Measurements from ENCODE around the gene VSNL1. TPM values are rescaled to one million over a fixed set of nuclear protein-coding genes. Genes with fewer than 3 reads are reported as not detected.

The VSNL1 gene
- total and polyA plus RNA-seq, 10 of the 15 experiments (the other 5 are each of a cell fraction or from before 2014, with no cell fraction given) = 0.04 to 0.30 (median 0.12) TPM; not detected in 4

DNA sequence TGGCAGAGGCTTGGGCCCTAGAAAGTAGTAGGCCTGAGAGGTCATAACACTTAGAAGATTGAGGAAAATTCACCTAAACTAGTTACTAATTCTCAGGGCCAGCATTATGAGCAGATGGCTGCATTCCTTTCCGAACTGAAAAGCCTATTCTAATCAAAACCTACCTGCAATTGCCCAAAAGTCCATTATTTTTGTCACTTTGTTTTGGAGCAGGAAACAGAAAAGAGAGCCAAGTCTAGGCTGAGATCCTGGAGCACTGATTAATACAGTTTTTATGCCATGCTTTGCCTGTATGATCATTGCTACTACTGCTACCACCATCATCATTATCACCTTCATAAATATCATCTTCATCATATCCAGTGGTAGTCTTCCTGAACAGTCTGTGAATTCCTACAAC, 14.7 kb downstream of the VSNL1 start:
- intact Hi-C loops (cut with micrococcal nuclease; ENCODE audit: unreplicated experiment) = no loop called here

DNA sequence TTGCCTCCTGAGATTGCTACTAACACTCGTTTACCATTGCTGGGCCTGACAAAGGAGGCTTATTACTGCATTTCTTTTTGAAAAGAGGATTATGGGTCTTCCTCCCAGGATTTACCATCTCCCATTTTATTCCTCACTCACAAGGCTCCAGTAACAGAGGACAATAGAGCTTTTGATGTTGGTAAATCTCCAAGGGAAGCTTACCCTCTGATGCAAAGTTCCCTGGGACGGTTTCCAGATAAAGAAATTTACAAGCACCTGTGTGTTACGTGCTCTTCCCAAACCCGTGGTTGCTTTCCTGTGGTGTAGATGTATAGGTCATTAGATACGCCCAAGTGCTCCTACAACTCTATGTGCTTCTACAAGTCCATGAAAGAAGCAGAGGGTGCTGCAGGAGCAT, 17.1 kb downstream of the VSNL1 start:
- no peaks in the 10 kb centered on the region for H3K79me2 ChIP-seq (ENCODE audit: control insufficient read depth, insufficient read depth, low read length)
- TF ChIP-seq MEF2A (IDR thresholded peaks at IDR 0.05; ENCODE audit: insufficient read depth, low read depth, low read length) (no peak), POLR2AphosphoS5 (IDR thresholded peaks at IDR 0.05; ENCODE audit: low read length) (no peak), SREBF1 (IDR thresholded peaks at IDR 0.05; ENCODE audit: low read length) (no peak), JUNB (IDR thresholded peaks at IDR 0.05) (no peak)
- TF ChIP-seq, protein P1, sequence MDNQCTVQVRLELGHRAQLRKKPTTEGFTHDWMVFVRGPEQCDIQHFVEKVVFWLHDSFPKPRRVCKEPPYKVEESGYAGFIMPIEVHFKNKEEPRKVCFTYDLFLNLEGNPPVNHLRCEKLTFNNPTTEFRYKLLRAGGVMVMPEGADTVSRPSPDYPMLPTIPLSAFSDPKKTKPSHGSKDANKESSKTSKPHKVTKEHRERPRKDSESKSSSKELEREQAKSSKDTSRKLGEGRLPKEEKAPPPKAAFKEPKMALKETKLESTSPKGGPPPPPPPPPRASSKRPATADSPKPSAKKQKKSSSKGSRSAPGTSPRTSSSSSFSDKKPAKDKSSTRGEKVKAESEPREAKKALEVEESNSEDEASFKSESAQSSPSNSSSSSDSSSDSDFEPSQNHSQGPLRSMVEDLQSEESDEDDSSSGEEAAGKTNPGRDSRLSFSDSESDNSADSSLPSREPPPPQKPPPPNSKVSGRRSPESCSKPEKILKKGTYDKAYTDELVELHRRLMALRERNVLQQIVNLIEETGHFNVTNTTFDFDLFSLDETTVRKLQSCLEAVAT (IDR thresholded peaks at IDR 0.05) = no peak
- TF ChIP-seq, protein P2, sequence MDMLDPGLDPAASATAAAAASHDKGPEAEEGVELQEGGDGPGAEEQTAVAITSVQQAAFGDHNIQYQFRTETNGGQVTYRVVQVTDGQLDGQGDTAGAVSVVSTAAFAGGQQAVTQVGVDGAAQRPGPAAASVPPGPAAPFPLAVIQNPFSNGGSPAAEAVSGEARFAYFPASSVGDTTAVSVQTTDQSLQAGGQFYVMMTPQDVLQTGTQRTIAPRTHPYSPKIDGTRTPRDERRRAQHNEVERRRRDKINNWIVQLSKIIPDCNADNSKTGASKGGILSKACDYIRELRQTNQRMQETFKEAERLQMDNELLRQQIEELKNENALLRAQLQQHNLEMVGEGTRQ (IDR thresholded peaks at IDR 0.05; ENCODE audit: borderline replicate concordance, low read depth, low read length) = no peak
- TF ChIP-seq, protein P3, sequence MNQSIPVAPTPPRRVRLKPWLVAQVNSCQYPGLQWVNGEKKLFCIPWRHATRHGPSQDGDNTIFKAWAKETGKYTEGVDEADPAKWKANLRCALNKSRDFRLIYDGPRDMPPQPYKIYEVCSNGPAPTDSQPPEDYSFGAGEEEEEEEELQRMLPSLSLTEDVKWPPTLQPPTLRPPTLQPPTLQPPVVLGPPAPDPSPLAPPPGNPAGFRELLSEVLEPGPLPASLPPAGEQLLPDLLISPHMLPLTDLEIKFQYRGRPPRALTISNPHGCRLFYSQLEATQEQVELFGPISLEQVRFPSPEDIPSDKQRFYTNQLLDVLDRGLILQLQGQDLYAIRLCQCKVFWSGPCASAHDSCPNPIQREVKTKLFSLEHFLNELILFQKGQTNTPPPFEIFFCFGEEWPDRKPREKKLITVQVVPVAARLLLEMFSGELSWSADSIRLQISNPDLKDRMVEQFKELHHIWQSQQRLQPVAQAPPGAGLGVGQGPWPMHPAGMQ (IDR thresholded peaks at IDR 0.05; ENCODE audit: borderline replicate concordance) = no peak
- no peak overlapping the region for H3K4me3 ChIP-seq
- no peaks in the 10 kb centered on the region; a peak in 1 of 4 replicates for H3K27me3 ChIP-seq (replicated peaks in 1 of 2; ENCODE audit: control insufficient read depth in 2 of 2, insufficient read depth in 2 of 2, low read length in 1 of 2)
- no peak overlapping the region for H2AFZ ChIP-seq (ENCODE audit: control insufficient read depth, low read depth, low read length)
- ATAC-seq (no peak), FAIRE-seq (no peak), DNase-seq (ENCODE audit: low read depth, low spot score) (no peak)
- RAD21 ChIA-PET (ENCODE audit: unreplicated experiment) = interaction anchor here (1.1 kb wide), 1 partner anchor 114 kb away, joined by 6 read pairs; no protein-coding TSS in a partner anchor
- WGBS (ENCODE audit: insufficient coverage, insufficient replicate concordance, low lambda C conversion rate, missing lambda C conversion rate) = 2% methylated on average over 5 of the region's 5 CpGs
- no peak overlapping the region for H3K4me2 ChIP-seq (ENCODE audit: control insufficient read depth, insufficient read depth)
- no peaks in the 10 kb centered on the region for H3K9me3 ChIP-seq (replicated peaks; ENCODE audit: control insufficient read depth, insufficient read depth, low read length)
- no peaks in the 10 kb centered on the region for H4K20me1 ChIP-seq (ENCODE audit: control insufficient read depth, insufficient read depth)
- BruUV-seq (replicated peaks) = no TSS peak
- CTCF ChIA-PET = interaction anchor here (1.6 kb wide), 1 partner anchor 12 kb away, joined by 4 read pairs; no protein-coding TSS in a partner anchor
- POLR2A ChIA-PET = no interaction called here
- no peak overlapping the region for H3K9ac ChIP-seq (ENCODE audit: control insufficient read depth, insufficient read depth, low read length)
- no peak overlapping the region for H3K27ac ChIP-seq (ENCODE audit: control insufficient read depth, insufficient read depth)
- H3K36me3 ChIP-seq (ENCODE audit: control insufficient read depth in 2 of 2, insufficient read depth in 2 of 2, low read length in 1 of 2) = no peaks in the 10 kb centered on the region
- no peaks in the 10 kb centered on the region for H3K4me1 ChIP-seq (ENCODE audit: control insufficient read depth, insufficient read depth, low read length)
- intact Hi-C loops (cut with micrococcal nuclease; ENCODE audit: unreplicated experiment) = no loop called here
- in situ Hi-C loops (cut with MboI) = no loop called here
- SMC1A ChIA-PET (ENCODE audit: uncharacterized antibody, unreplicated experiment) = interaction anchor here (1.1 kb wide), 1 partner anchor 12 kb away, joined by 3 read pairs; no protein-coding TSS in a partner anchor

More for the DNA sequence above, 14.7 kb downstream of the VSNL1 start:
- WGBS (ENCODE audit: insufficient coverage, insufficient replicate concordance, low lambda C conversion rate, missing lambda C conversion rate) = 10% methylated on average over 1 of the region's 1 CpG
- no peak overlapping the region for H3K9ac ChIP-seq (ENCODE audit: control insufficient read depth, insufficient read depth, low read length)
- no peaks in the 10 kb centered on the region for H3K79me2 ChIP-seq (ENCODE audit: control insufficient read depth, insufficient read depth, low read length)
- no peak overlapping the region for H3K27ac ChIP-seq (ENCODE audit: control insufficient read depth, insufficient read depth)
- SMC1A ChIA-PET (ENCODE audit: uncharacterized antibody, unreplicated experiment) = no interaction called here
- RAD21 ChIA-PET (ENCODE audit: unreplicated experiment) = no interaction called here
- H2AFZ ChIP-seq (ENCODE audit: control insufficient read depth, low read depth, low read length) = no peak overlapping the region
- in situ Hi-C loops (cut with MboI) = no loop called here
- DNase-seq (ENCODE audit: low read depth, low spot score) (no peak), FAIRE-seq (no peak), ATAC-seq (no peak)
- POLR2A ChIA-PET = no interaction called here
- H3K36me3 ChIP-seq (ENCODE audit: control insufficient read depth in 2 of 2, insufficient read depth in 2 of 2, low read length in 1 of 2) = no peaks in the 10 kb centered on the region
- no peak for TF ChIP-seq CBX3 (IDR thresholded peaks at IDR 0.05; ENCODE audit: borderline replicate concordance, low read depth)
- no peak for TF ChIP-seq HDAC6 (IDR thresholded peaks at IDR 0.05; ENCODE audit: unreplicated experiment)
- TF ChIP-seq RFX5 (IDR thresholded peaks at IDR 0.05; ENCODE audit: low read depth, low read length) = no peak
- no peak for TF ChIP-seq PAX5 (IDR thresholded peaks at IDR 0.05; ENCODE audit: borderline replicate concordance, low read depth, low read length)
- no peak for TF ChIP-seq POU2F2 (IDR thresholded peaks at IDR 0.05; ENCODE audit: borderline replicate concordance, low read depth, low read length)
- no peak for TF ChIP-seq SRF (IDR thresholded peaks at IDR 0.05; ENCODE audit: low read depth in 2 of 2, low read length in 2 of 2)
- no peak for TF ChIP-seq SMC3 (IDR thresholded peaks at IDR 0.05; ENCODE audit: borderline replicate concordance, low read length)
- TF ChIP-seq, protein P4, sequence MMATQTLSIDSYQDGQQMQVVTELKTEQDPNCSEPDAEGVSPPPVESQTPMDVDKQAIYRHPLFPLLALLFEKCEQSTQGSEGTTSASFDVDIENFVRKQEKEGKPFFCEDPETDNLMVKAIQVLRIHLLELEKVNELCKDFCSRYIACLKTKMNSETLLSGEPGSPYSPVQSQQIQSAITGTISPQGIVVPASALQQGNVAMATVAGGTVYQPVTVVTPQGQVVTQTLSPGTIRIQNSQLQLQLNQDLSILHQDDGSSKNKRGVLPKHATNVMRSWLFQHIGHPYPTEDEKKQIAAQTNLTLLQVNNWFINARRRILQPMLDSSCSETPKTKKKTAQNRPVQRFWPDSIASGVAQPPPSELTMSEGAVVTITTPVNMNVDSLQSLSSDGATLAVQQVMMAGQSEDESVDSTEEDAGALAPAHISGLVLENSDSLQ (IDR thresholded peaks at IDR 0.05) = no peak
- BruUV-seq (replicated peaks) = no TSS peak
- H3K9me3 ChIP-seq (replicated peaks; ENCODE audit: control insufficient read depth, insufficient read depth, low read length) = no peaks in the 10 kb centered on the region
- H3K4me2 ChIP-seq (ENCODE audit: control insufficient read depth, insufficient read depth) = no peak overlapping the region
- CTCF ChIA-PET = no interaction called here
- no peaks in the 10 kb centered on the region; a peak in 1 of 4 replicates for H3K27me3 ChIP-seq (replicated peaks in 1 of 2; ENCODE audit: control insufficient read depth in 2 of 2, insufficient read depth in 2 of 2, low read length in 1 of 2)
- H4K20me1 ChIP-seq (ENCODE audit: control insufficient read depth, insufficient read depth) = no peaks in the 10 kb centered on the region
- H3K4me3 ChIP-seq = no peak overlapping the region
- no peaks in the 10 kb centered on the region for H3K4me1 ChIP-seq (ENCODE audit: control insufficient read depth, insufficient read depth, low read length)

Measured in GM12878 (cell line).